GM10248 (cell line): Measurements from ENCODE around the gene ANKH.
"Not testable (repeated sequence)": the region's sequence is repeated elsewhere in the genome, so short reads cannot be mapped to it uniquely, and the experiment has no call there.

Experiments
- CTCF ChIA-PET: fragments of 300-600 bp; sonication (Branson Sonifier 250); formaldehyde crosslinking; extraction: SDS; loops from one replicate; lab custom pipeline; 2021; ENCODE audit warnings: antibody characterized with exemption; lab: Yijun Ruan, JAX
- POLR2A ChIA-PET: fragments of 350-650 bp; sonication (Branson Sonifier 250); formaldehyde crosslinking; extraction: SDS; loops from one replicate; lab custom pipeline; 2020; ENCODE audit warnings: antibody characterized with exemption; lab: Yijun Ruan, JAX
- DNase-seq: peaks from one replicate; pipeline ENCODE4 v3.0.0; 2012; ENCODE audit errors: extremely low spot score
- TF ChIP-seq, protein P1 (sequence below): IDR thresholded peaks from 2 replicates; pipeline ENCODE4 v1.5.1; 2012; ENCODE audit warnings: mild to moderate bottlenecking, low read depth; ENCODE audit errors: extremely low read depth, missing control alignments, control extremely low read depth

Gene ANKH

DNA sequence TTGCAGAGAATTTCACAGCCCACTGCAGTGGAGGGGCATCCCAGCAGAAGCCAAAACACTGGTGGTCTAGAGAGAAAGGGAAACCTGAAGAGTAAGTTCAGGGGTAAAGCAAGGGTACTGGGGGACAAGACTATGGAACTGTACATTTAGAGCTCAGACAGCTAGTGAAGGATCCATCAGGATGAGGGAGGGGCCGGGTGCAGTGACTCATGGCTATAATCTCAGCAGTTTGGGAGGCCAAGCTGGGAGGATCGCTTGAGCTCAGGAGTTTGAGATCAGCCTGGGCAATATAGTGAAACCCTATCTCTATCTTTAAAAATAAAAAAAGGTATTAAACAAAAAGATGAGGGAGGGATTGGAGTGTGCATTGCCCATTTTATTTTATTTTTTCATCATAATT lies 7.8 kb upstream of the ANKH start:
- TF ChIP-seq, protein P1, sequence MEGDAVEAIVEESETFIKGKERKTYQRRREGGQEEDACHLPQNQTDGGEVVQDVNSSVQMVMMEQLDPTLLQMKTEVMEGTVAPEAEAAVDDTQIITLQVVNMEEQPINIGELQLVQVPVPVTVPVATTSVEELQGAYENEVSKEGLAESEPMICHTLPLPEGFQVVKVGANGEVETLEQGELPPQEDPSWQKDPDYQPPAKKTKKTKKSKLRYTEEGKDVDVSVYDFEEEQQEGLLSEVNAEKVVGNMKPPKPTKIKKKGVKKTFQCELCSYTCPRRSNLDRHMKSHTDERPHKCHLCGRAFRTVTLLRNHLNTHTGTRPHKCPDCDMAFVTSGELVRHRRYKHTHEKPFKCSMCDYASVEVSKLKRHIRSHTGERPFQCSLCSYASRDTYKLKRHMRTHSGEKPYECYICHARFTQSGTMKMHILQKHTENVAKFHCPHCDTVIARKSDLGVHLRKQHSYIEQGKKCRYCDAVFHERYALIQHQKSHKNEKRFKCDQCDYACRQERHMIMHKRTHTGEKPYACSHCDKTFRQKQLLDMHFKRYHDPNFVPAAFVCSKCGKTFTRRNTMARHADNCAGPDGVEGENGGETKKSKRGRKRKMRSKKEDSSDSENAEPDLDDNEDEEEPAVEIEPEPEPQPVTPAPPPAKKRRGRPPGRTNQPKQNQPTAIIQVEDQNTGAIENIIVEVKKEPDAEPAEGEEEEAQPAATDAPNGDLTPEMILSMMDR: no peak
- CTCF ChIA-PET: interaction anchor here (1.6 kb wide), 1 partner anchor 61 kb away, joined by 3 read pairs; no protein-coding TSS in a partner anchor
- DNase-seq: no peak
- POLR2A ChIA-PET: no interaction called here

DNA sequence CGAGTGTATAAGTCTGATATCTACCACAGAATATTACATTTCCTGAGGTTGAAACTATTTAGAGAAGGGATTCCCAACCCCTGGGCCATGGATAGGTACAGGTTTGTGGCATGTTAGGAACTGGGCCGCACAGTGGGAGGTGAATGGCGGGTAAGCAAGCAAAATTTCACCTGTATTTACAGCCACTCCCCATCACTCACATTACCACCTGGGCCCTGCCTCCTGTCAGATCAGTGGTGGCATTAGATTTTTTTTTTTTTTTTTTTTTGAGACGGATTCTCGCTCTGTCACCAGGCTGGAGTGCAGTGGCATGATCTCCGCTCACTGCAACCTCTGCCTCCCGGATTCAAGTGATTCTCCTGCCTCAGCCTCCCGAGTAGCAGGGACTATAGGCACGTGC lies 6.6 kb upstream of the ANKH start:
- POLR2A ChIA-PET: not testable (repeated sequence)
- CTCF ChIA-PET: interaction anchor here (1.1 to 1.5 kb wide), 2 partner anchors 16 to 47 kb away, joined by 3 read pairs; no protein-coding TSS in a partner anchor

DNA sequence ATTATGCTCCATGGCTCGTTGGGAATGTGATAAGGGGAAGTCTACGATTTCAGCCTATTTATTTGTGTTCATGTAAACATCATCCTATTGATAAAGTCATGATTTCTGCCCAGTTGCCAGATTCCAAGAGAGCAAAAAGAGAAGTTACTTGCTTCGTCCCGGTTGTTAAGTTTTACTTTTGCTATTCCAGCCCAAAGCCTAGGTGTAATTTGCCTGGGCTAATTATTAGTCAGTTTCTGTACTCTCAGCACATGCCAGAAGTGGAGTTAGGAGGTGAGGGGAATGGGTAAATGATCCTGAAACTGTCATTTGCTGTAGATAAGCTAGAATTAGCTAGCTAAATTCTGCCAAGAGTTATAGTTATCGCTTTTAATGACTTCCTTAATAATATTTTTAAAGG lies 4.5 kb upstream of the ANKH start:
- POLR2A ChIA-PET: no interaction called here
- CTCF ChIA-PET: no interaction called here
- DNase-seq: no peak
- TF ChIP-seq, protein P1: no peak

More for the DNA sequence above, 6.6 kb upstream of the ANKH start:
- DNase-seq: not testable (repeated sequence)

DNA sequence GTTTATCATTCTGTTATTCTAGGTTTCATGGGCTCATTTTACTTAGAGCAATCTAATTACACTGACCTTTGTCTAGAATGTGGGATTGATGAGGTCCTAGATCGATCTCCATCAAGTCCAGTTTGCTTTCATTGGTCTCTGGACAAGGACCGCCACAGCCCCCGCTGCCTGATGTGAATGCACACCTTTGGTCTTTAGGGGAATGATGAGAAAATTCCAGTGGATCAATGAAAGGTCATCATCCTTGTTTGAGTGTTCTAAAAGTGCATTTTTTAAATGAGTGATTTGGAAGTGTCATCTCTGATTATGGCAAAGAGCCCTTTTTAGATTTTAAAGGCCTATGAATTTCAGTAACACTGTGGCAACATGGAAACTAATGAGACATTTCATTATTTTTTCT lies 2.2 kb upstream of the ANKH start:
- CTCF ChIA-PET: interaction anchor here (1.3 to 2.2 kb wide), 6 partner anchors 9 to 147 kb away, joined by 3 to 10 read pairs (median 4); no protein-coding TSS in a partner anchor
- POLR2A ChIA-PET: no interaction called here
- DNase-seq: no peak
- TF ChIP-seq, protein P1: no peak

DNA sequence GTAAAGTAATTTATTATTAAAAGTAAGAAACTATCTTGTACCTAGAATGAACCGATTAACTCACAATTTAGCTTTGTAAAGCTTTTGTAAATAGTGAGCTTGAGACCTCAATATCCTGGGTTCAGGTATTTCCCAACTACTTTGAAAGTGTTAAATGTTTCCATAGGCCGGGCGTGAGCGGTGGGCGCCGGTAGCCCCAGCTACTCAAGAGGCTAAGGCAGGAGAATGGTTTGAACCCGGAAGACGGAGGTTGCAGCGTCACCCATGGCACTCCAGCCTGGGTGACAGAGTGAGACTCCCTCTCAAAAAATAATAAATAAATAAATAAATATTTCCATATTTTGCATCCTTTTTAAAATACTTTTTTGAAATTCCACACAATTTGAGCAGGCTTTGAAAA lies 1.5 kb upstream of the ANKH start:
- POLR2A ChIA-PET: no interaction called here
- CTCF ChIA-PET: interaction anchor here (1.2 to 2.2 kb wide), 7 partner anchors 8 to 146 kb away, joined by 3 to 10 read pairs (median 4); no protein-coding TSS in a partner anchor
- DNase-seq: no peak
- TF ChIP-seq, protein P1: no peak

DNA sequence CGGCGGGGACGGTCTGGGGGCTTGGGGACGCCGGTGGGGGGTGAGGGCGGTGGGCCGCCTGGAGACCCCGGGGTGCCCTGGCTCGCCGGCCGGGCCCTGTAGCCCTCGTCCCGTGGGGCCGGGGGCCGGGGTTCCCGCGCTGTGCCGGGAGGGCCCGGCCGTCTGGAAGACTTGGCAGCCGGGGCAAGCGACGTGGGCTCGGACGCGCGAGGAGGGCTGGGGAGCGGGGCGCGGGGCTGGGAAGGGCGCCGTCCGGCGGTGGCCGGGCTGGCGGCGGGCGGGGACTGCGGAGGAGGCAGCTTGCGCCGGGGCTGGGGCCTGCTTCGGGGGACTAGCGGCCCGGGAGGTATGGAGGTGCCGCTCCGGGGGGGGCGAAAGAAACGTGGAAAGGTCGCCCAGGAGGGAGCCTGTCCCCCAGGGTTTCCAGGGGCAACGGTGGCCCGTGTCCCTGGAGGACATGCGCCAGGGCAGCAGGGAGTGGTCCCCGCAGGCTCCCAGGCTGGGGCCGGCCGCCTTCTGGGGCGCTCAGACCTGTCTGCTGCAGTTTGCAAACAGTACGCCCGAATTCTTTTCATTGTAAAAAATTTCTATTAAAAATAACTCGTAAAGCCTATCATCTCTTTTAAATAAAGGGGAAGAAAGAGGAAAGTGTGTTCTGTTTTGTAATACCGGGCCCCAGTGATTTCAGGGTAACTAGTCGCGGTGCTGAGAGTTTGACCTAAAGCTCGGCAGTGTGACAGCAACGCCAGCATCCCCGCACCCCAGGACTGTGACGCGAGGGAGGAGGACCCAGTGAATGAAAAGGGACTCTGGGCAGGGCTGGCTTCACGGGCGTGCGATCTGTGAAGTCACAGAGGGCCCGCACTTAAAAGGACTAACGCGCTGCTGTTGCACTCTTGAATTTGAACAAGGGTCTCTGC lies 752 bp upstream of the ANKH start:
- ChIA-PET POLR2A (no interaction called here), CTCF (interaction anchor here (1.0 to 2.2 kb wide), 7 partner anchors 11 to 187 kb away, joined by 3 to 10 read pairs (median 4); no protein-coding TSS in a partner anchor)
- DNase-seq: peak; percentile 57
- TF ChIP-seq, protein P1: peak; percentile 30
